MCF 10A (cell line): Measurements from ENCODE around the gene UBR4. TPM values are rescaled to one million over a fixed set of nuclear protein-coding genes. Genes with fewer than 3 reads are reported as not detected.

ENCODE experiments used
- BruUV-seq: library from RNA; stranded (reverse); fragments of 400-500 nt; replicated peaks from 2 replicates; lab custom pipeline; 2021; lab: Mats Ljungman, UMichigan
- CTCF ChIA-PET: fragments of 300-600 bp; sonication (Branson Sonifier 250); formaldehyde crosslinking; extraction: SDS; loops from one replicate; lab custom pipeline; 2021; ENCODE audit warnings: antibody characterized with exemption, inconsistent platforms; lab: Yijun Ruan, JAX
- POLR2A ChIA-PET: fragments of 300-600, 350-650 bp; sonication (Branson Sonifier 250); formaldehyde crosslinking; extraction: SDS; loops from one replicate; lab custom pipeline; 2020; ENCODE audit warnings: antibody characterized with exemption, inconsistent platforms; lab: Yijun Ruan, JAX
- DNase-seq: peaks from one replicate; pipeline ENCODE4 v3.0.0-alpha.2; 2018; ENCODE audit not compliant: unreplicated experiment
- H3K27ac Mint-ChIP-seq: one replicate; pipeline ENCODE4 v1.8.0; 2022; ENCODE audit warnings: mild to moderate bottlenecking, low read depth, mixed read lengths; ENCODE audit not compliant: unreplicated experiment
- H3K27me3 Mint-ChIP-seq: one replicate; pipeline ENCODE4 v1.8.0; 2022; ENCODE audit warnings: mixed read lengths; ENCODE audit not compliant: insufficient read depth, unreplicated experiment
- H3K36me3 Mint-ChIP-seq: one replicate; pipeline ENCODE4 v1.8.0; 2022; ENCODE audit warnings: mild to moderate bottlenecking, moderate library complexity, mixed read lengths; ENCODE audit not compliant: insufficient read depth, unreplicated experiment
- H3K4me1 Mint-ChIP-seq: one replicate; pipeline ENCODE4 v1.8.0; 2022; ENCODE audit warnings: mixed read lengths; ENCODE audit not compliant: insufficient read depth, unreplicated experiment
- H3K4me3 Mint-ChIP-seq: one replicate; pipeline ENCODE4 v1.8.0; 2022; ENCODE audit warnings: mild to moderate bottlenecking, moderate library complexity, mixed read lengths; ENCODE audit not compliant: unreplicated experiment
- H3K9me3 Mint-ChIP-seq: one replicate; pipeline ENCODE4 v1.8.0; 2022; ENCODE audit warnings: mixed read lengths; ENCODE audit not compliant: unreplicated experiment
- CTCF ChIP-seq: fragments of 200-600 bp; IDR thresholded peaks from one replicate; pipeline ENCODE4 v1.8.0; 2022; ENCODE audit warnings: antibody characterized with exemption, mild to moderate bottlenecking; ENCODE audit not compliant: unreplicated experiment
- intact Hi-C: fragments of 100-400 bp; cut with micrococcal nuclease; formaldehyde crosslinking; loops from 2 replicates; pipeline ENCODE4 v1.14.1; 2022
- total RNA-seq: library from RNA; stranded (reverse); gene quantifications from 2 replicates; pipeline ENCODE4 v1.2.3, GENCODE V29; 2022

Gene UBR4
- total RNA-seq, 1 experiment from 2014 or later: 154 TPM

- ChIA-PET POLR2A (no interaction called here), CTCF (interaction anchor here (0.9 to 1.3 kb wide), 2 partner anchors 39 to 49 kb away, joined by 3 to 6 read pairs; no protein-coding TSS in a partner anchor)
- Mint-ChIP-seq H3K9me3 (no peaks in the 10 kb centered on the region), H3K4me1 (peaks cover 12% of the 10 kb centered on the region), H3K27me3 (peaks cover 4% of the 10 kb centered on the region), H3K36me3 (no peaks in the 10 kb centered on the region), H3K27ac (peak overlapping the region; percentile 33), H3K4me3 (no peak overlapping the region)
- intact Hi-C loops: no loop called here
- TF ChIP-seq CTCF: no peak
- DNase-seq: no peak
- BruUV-seq: no TSS peak
Observed at GRCh38 chr1:19035377-19036040, 174.6 kb downstream of the UBR4 start.

GRCh38 chr1:19034721-19035120 lies 175.3 kb downstream of the UBR4 start:
- BruUV-seq: no TSS peak
- POLR2A ChIA-PET: interaction anchor here (0.7 to 1.4 kb wide), 3 partner anchors 18 to 80 kb away, joined by 3 to 4 read pairs (median 4); no protein-coding TSS in a partner anchor
- no peaks in the 10 kb centered on the region for H3K36me3 Mint-ChIP-seq
- no peaks in the 10 kb centered on the region for H3K27me3 Mint-ChIP-seq
- CTCF ChIA-PET: interaction anchor here (1.3 kb wide), 1 partner anchor 40 kb away, joined by 6 read pairs; no protein-coding TSS in a partner anchor
- intact Hi-C loops: loop anchor here (1.0 kb wide), 1 partner anchor 78 kb away; the partner anchor contains the start of gene IFFO2
- H3K27ac Mint-ChIP-seq: peak overlapping the region; percentile 39
- TF ChIP-seq CTCF: no peak
- peaks cover 14% of the 10 kb centered on the region for H3K4me1 Mint-ChIP-seq
- H3K9me3 Mint-ChIP-seq: no peaks in the 10 kb centered on the region
- H3K4me3 Mint-ChIP-seq: no peak overlapping the region
- no peak for DNase-seq

GRCh38 chr1:19033926-19034680 lies 176.0 kb downstream of the UBR4 start:
- peak overlapping the region; percentile 70 for H3K27ac Mint-ChIP-seq
- CTCF ChIA-PET: interaction anchor here (0.6 kb wide), 2 partner anchors 47 to 477 kb away, joined by 3 to 4 read pairs; no protein-coding TSS in a partner anchor
- BruUV-seq: no TSS peak
- no peak for TF ChIP-seq CTCF
- peak; percentile 89 for DNase-seq
- H3K4me1 Mint-ChIP-seq: peaks cover 17% of the 10 kb centered on the region
- H3K36me3 Mint-ChIP-seq: no peaks in the 10 kb centered on the region
- POLR2A ChIA-PET: interaction anchor here (0.7 to 1.6 kb wide), 4 partner anchors 19 to 112 kb away, joined by 3 to 5 read pairs (median 4); no protein-coding TSS in a partner anchor
- intact Hi-C loops: loop anchor here (1.0 kb wide), 1 partner anchor 78 kb away; the partner anchor contains the start of gene IFFO2
- H3K4me3 Mint-ChIP-seq: peak overlapping the region; percentile 26
- H3K9me3 Mint-ChIP-seq: no peaks in the 10 kb centered on the region
- H3K27me3 Mint-ChIP-seq: no peaks in the 10 kb centered on the region

- H3K4me3 Mint-ChIP-seq: peak overlapping the region; percentile 26
- H3K27ac Mint-ChIP-seq: peak overlapping the region; percentile 70
- ChIA-PET CTCF (no interaction called here), POLR2A (interaction anchor here (0.6 to 1.6 kb wide), 4 partner anchors 22 to 111 kb away, joined by 3 to 5 read pairs (median 4); no protein-coding TSS in a partner anchor)
- no peaks in the 10 kb centered on the region for H3K9me3 Mint-ChIP-seq
- peaks cover 17% of the 10 kb centered on the region for H3K4me1 Mint-ChIP-seq
- H3K27me3 Mint-ChIP-seq: no peaks in the 10 kb centered on the region
- intact Hi-C loops: no loop called here
- H3K36me3 Mint-ChIP-seq: no peaks in the 10 kb centered on the region
- DNase-seq: peak; percentile 25
- no peak for TF ChIP-seq CTCF
- BruUV-seq: no TSS peak
Observed at GRCh38 chr1:19033515-19033839, 176.6 kb downstream of the UBR4 start.
